Parathyroid adenoma (tissue), 2 donors: ENCODE results near the gene GRAP2.

ENCODE experiments used
- H2AFZ ChIP-seq: fragments of 300-600 bp; sonication (generic); one replicate; pipeline ENCODE4 v1.7.0; 2017; ENCODE audit warnings: antibody characterized with exemption, mild to moderate bottlenecking
- H3K27ac ChIP-seq: fragments of 300-600 bp; sonication (generic); one replicate; pipeline ENCODE4 v1.7.0; 2017
- H3K27me3 ChIP-seq: fragments of 300-600 bp; sonication (generic); one replicate; pipeline ENCODE4 v1.7.0; 2017; ENCODE audit warnings: low read length; ENCODE audit not compliant: control insufficient read depth, insufficient read depth
- H3K36me3 ChIP-seq: fragments of 300-600 bp; sonication (generic); one replicate; pipeline ENCODE4 v1.7.0; 2017; ENCODE audit warnings: low read length; ENCODE audit not compliant: control insufficient read depth, insufficient read depth
- H3K4me1 ChIP-seq: fragments of 300-600 bp; sonication (generic); one replicate; pipeline ENCODE4 v1.7.0; 2017; ENCODE audit warnings: control low read depth
- H3K4me2 ChIP-seq: fragments of 300-600 bp; sonication (generic); one replicate; pipeline ENCODE4 v1.7.0; 2017; ENCODE audit warnings: low read length
- H3K4me3 ChIP-seq: fragments of 300-600 bp; sonication (generic); one replicate; pipeline ENCODE4 v1.7.0; 2017; ENCODE audit warnings: low read depth, low read length
- H3K79me2 ChIP-seq: fragments of 300-600 bp; sonication (generic); one replicate; pipeline ENCODE4 v1.7.0; 2017; ENCODE audit warnings: control low read depth
- H3K9ac ChIP-seq: fragments of 300-600 bp; sonication (generic); one replicate; pipeline ENCODE4 v1.7.0; 2017; ENCODE audit warnings: mild to moderate bottlenecking
- H3K9me3 ChIP-seq: fragments of 300-600 bp; sonication (generic); one replicate; pipeline ENCODE4 v1.7.0; 2017; ENCODE audit warnings: low read length; ENCODE audit not compliant: control insufficient read depth
- TF ChIP-seq, protein P1 (sequence below): fragments of 300-600 bp; sonication (generic); IDR thresholded peaks from one replicate; pipeline ENCODE4 v1.7.0; 2017; ENCODE audit warnings: antibody characterized with exemption, mild to moderate bottlenecking
- donor health status: primary hyperparathyroidism.

Gene GRAP2

DNA sequence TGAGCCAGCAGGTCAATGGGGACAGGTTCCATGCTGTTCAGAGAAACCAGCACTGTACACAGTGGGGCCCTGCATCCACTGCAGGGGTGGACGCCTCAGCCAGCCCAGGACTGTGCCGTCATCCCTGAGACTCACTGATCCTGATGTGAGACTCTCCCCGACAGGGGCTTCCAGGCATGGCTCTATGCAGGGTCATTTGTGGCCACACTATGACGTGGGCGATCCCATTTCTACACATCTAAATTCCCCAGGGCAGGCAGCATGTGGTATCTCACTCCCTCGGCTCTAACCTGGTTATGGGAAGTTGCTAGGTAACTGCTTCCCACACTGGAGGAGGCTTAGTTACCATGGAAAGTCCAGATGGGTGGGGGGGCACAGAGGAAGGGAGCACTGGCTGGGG lies 79.7 kb downstream of the GRAP2 start:
- TF ChIP-seq, protein P1, sequence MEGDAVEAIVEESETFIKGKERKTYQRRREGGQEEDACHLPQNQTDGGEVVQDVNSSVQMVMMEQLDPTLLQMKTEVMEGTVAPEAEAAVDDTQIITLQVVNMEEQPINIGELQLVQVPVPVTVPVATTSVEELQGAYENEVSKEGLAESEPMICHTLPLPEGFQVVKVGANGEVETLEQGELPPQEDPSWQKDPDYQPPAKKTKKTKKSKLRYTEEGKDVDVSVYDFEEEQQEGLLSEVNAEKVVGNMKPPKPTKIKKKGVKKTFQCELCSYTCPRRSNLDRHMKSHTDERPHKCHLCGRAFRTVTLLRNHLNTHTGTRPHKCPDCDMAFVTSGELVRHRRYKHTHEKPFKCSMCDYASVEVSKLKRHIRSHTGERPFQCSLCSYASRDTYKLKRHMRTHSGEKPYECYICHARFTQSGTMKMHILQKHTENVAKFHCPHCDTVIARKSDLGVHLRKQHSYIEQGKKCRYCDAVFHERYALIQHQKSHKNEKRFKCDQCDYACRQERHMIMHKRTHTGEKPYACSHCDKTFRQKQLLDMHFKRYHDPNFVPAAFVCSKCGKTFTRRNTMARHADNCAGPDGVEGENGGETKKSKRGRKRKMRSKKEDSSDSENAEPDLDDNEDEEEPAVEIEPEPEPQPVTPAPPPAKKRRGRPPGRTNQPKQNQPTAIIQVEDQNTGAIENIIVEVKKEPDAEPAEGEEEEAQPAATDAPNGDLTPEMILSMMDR, result no peak
- no peaks in the 10 kb centered on the region for H3K36me3 ChIP-seq
- no peak overlapping the region for H3K4me2 ChIP-seq
- H3K27me3 ChIP-seq, result no peaks in the 10 kb centered on the region
- H3K4me1 ChIP-seq, result no peaks in the 10 kb centered on the region
- H3K27ac ChIP-seq, result no peak overlapping the region
- H3K9ac ChIP-seq, result no peak overlapping the region
- no peaks in the 10 kb centered on the region for H3K9me3 ChIP-seq
- H2AFZ ChIP-seq, result no peak overlapping the region
- no peaks in the 10 kb centered on the region for H3K79me2 ChIP-seq
- no peak overlapping the region for H3K4me3 ChIP-seq

DNA sequence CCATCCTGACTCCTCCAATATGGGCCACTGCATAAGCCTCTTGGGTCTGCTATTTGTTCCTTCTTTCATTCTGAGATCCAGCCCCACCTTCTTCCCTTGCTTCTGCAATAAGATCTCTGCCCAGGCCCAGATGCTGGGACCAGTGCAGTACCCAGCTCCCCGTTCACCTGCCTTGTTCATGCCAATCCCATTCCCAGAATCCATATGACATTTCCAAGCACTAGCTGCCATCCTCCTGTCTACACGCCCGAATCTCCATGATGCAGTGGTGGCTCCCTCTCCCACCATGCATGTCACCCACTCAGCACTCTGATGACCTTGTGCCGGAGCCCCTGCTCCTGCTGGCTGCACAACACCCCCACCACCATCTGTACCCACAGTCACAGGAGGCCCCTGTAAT lies 82.5 kb downstream of the GRAP2 start:
- Histone ChIP-seq H3K36me3 (no peaks in the 10 kb centered on the region), H3K27me3 (no peaks in the 10 kb centered on the region), H3K4me3 (no peak overlapping the region), H3K9me3 (no peaks in the 10 kb centered on the region), H3K79me2 (no peaks in the 10 kb centered on the region), H3K9ac (no peak overlapping the region), H3K27ac (no peak overlapping the region), H2AFZ (no peak overlapping the region), H3K4me1 (peaks cover 3% of the 10 kb centered on the region), H3K4me2 (no peak overlapping the region)
- TF ChIP-seq, protein P1, result no peak

DNA sequence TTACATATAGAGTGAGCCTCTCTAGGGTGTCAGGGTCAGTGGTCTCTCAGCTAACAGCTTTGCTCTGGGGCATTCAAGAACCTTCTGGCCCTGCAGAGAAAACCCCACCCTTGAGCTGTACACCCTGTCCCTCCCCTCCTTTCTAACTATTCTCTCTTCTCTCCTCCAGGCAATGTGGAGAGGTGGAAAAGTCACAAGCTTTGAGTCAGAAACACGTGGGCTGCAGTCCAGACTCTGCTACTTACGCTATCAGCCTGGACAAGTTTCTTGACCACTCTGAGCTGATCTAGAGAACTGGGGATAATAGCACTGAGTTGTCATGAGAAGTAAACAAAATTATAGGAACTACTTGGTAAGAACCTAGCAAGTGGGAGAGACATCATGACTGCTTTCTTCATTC lies 83.1 kb downstream of the GRAP2 start:
- peaks cover 3% of the 10 kb centered on the region for H3K4me1 ChIP-seq
- TF ChIP-seq, protein P1, result no peak

DNA sequence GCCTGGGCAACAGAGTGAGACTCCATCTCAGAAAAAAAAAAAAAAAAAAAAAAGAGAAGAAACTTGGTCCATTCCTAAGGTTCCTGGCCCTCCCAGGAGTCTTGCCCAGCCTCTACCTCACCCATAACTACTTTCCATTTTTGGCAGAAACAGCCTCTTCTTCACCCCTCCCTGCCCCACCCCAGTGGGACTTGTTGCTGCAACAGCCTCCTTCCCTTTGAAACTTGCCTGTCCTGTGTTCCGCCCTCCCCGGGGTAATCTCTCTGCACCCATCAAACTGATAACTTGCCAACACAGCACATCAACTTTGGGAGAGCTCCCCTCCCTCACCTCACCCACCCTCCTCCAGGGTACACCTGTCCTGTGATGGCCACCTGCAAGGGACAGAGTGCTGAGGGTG lies 83.9 kb downstream of the GRAP2 start:
- Histone ChIP-seq H2AFZ (no peak overlapping the region), H3K36me3 (no peaks in the 10 kb centered on the region), H3K4me1 (peaks cover 3% of the 10 kb centered on the region), H3K27ac (no peak overlapping the region), H3K27me3 (no peaks in the 10 kb centered on the region), H3K9ac (no peak overlapping the region), H3K9me3 (no peaks in the 10 kb centered on the region), H3K4me3 (no peak overlapping the region), H3K79me2 (no peaks in the 10 kb centered on the region), H3K4me2 (no peak overlapping the region)
- TF ChIP-seq, protein P1, result no peak

More for the DNA sequence above, 83.1 kb downstream of the GRAP2 start:
- no peaks in the 10 kb centered on the region for H3K27me3 ChIP-seq
- H3K9me3 ChIP-seq, result no peaks in the 10 kb centered on the region
- H3K4me2 ChIP-seq, result no peak overlapping the region
- H2AFZ ChIP-seq, result no peak overlapping the region
- no peaks in the 10 kb centered on the region for H3K79me2 ChIP-seq
- no peaks in the 10 kb centered on the region for H3K36me3 ChIP-seq
- no peak overlapping the region for H3K9ac ChIP-seq
- H3K4me3 ChIP-seq, result no peak overlapping the region
- H3K27ac ChIP-seq, result no peak overlapping the region

DNA sequence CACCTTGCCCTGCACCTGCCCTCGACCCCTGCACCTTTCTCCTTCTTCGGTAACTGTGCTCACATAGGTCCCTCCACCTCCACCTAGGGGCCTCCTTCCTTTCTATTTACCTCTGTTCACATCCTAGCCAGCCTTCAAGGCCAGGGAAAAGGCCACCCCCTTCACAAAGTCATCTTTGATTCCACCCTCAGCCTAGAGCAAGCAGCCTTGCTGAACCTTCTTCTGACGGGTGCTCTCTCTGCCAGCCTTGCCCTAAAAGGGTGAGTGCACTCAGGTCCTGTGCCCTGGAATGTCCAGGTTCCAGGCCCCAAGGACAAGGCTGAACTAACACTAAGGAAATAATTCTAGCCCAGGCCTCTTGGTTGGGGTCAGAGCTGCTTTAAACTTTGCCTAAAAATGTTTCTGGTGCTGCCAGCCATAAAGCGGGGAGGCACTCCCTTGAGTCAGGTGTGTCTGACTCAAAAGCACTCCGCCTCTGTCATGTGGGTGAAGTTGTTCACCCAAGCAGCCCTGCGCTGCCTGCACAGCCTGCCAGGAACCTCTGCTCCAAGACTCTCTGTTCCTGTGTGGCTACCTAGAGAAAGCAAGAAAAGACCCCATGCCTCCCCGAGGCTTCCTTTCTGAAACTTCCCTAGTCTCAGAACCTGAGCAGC lies 84.6 kb downstream of the GRAP2 start:
- Histone ChIP-seq H3K4me2 (no peak overlapping the region), H3K79me2 (no peaks in the 10 kb centered on the region), H3K27ac (no peak overlapping the region), H3K27me3 (no peaks in the 10 kb centered on the region), H3K4me1 (peaks cover 3% of the 10 kb centered on the region), H3K36me3 (no peaks in the 10 kb centered on the region), H3K4me3 (no peak overlapping the region), H3K9ac (no peak overlapping the region), H2AFZ (no peak overlapping the region), H3K9me3 (no peaks in the 10 kb centered on the region)
- TF ChIP-seq, protein P1, result no peak
